Measurements from ENCODE around the gene DGKK. TPM values are rescaled to one million over a fixed set of nuclear protein-coding genes. Genes with fewer than 3 reads are reported as not detected.

The DGKK gene
- total and polyA plus RNA-seq, 4 donors, result 2.9 TPM; not detected in 3

DNA sequence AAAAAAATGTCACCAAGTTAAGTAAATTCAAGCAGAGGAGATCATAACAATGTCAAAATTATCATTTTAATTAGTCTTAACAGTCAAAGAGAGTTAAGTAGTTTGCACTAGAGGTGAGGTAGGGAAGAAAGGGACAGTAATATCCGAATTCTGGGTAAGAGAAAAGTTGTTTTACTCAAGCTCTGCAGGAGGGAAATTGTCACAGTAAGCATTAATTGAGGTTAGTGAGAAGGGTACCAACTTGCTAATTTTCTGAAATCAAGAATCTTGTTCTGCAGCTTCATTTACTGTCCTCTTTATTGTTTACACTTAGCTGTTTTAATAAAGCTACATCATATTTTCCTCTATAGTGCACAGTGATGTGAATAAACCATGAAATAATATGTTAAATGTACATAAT, 11.0 kb downstream of the DGKK start (continued):
- TF ChIP-seq GABPA (IDR thresholded peaks at IDR 0.05 in 1 of 2, conservative IDR thresholded peaks at IDR 0.05 in 1 of 2) (no peak), SP1 (IDR thresholded peaks at IDR 0.05) (no peak), HNF4A (conservative IDR thresholded peaks at IDR 0.05) (no peak), EGR1 (IDR thresholded peaks at IDR 0.05; ENCODE audit: low read depth in 2 of 2) (no peak)
- TF ChIP-seq, protein P1, sequence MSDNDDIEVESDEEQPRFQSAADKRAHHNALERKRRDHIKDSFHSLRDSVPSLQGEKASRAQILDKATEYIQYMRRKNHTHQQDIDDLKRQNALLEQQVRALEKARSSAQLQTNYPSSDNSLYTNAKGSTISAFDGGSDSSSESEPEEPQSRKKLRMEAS (IDR thresholded peaks at IDR 0.05), result no peak

DNA sequence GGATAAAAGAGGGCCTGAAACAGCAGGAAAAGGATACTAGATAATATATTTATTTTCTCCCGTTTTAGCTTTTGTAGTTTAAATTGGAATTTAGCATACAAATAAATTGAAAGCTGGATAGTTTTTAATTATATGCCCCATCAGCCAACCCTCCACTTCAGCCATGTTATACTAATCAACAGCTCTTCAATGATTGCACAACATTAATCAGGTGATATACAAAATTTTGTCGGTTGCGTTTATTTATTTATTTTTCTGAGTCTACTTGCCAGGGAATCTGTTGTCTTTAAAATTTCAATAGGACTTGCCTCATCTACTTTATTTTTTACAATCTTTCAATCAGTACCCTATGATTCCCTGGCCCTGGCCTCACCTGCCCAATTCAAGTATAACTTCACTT, 12.1 kb downstream of the DGKK start:
- Histone ChIP-seq H3K4me1 (ENCODE audit: control insufficient read depth in 4 of 4, insufficient read depth in 4 of 4, low read length in 3 of 4) (no peaks in the 10 kb centered on the region), H3K4me3 (ENCODE audit: low read depth in 1 of 3, low read length in 3 of 3) (no peak overlapping the region), H3K9ac (ENCODE audit: low read depth in 1 of 2, low read length in 2 of 2) (no peak overlapping the region), H3K27ac (ENCODE audit: low read depth in 1 of 2, low read length in 2 of 2) (no peak overlapping the region), H3K9me3 (ENCODE audit: control insufficient read depth in 4 of 4, low read length in 3 of 4) (no peaks in the 10 kb centered on the region), H3K36me3 (ENCODE audit: control insufficient read depth in 4 of 4, insufficient read depth in 3 of 4, low read depth in 1 of 4, low read length in 3 of 4) (no peaks in the 10 kb centered on the region), H3K27me3 (ENCODE audit: control insufficient read depth in 4 of 4, insufficient read depth in 4 of 4, low read length in 3 of 4) (peaks cover 0 to 8% (median 0%) of the 10 kb centered on the region in 4 donors)
- 83% methylated on average over 3 of the region's 3 CpGs for WGBS
- no peak for TF ChIP-seq HNF4G (IDR thresholded peaks at IDR 0.05)
- TF ChIP-seq TAF1 (conservative IDR thresholded peaks at IDR 0.05), result no peak
- TF ChIP-seq, protein P2, sequence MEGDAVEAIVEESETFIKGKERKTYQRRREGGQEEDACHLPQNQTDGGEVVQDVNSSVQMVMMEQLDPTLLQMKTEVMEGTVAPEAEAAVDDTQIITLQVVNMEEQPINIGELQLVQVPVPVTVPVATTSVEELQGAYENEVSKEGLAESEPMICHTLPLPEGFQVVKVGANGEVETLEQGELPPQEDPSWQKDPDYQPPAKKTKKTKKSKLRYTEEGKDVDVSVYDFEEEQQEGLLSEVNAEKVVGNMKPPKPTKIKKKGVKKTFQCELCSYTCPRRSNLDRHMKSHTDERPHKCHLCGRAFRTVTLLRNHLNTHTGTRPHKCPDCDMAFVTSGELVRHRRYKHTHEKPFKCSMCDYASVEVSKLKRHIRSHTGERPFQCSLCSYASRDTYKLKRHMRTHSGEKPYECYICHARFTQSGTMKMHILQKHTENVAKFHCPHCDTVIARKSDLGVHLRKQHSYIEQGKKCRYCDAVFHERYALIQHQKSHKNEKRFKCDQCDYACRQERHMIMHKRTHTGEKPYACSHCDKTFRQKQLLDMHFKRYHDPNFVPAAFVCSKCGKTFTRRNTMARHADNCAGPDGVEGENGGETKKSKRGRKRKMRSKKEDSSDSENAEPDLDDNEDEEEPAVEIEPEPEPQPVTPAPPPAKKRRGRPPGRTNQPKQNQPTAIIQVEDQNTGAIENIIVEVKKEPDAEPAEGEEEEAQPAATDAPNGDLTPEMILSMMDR (IDR thresholded peaks at IDR 0.05; ENCODE audit: low read depth, low read length, missing input control), result no peak
- no peak for TF ChIP-seq YY1 (IDR thresholded peaks at IDR 0.05)
- TF ChIP-seq FOXA1 (IDR thresholded peaks at IDR 0.05), result no peak
- TF ChIP-seq HNF4A (conservative IDR thresholded peaks at IDR 0.05), result no peak
- no peak for TF ChIP-seq JUND (IDR thresholded peaks at IDR 0.05)
- TF ChIP-seq SP1 (IDR thresholded peaks at IDR 0.05), result no peak
- no peak for DNase-seq (ENCODE audit: low spot score)

DNA sequence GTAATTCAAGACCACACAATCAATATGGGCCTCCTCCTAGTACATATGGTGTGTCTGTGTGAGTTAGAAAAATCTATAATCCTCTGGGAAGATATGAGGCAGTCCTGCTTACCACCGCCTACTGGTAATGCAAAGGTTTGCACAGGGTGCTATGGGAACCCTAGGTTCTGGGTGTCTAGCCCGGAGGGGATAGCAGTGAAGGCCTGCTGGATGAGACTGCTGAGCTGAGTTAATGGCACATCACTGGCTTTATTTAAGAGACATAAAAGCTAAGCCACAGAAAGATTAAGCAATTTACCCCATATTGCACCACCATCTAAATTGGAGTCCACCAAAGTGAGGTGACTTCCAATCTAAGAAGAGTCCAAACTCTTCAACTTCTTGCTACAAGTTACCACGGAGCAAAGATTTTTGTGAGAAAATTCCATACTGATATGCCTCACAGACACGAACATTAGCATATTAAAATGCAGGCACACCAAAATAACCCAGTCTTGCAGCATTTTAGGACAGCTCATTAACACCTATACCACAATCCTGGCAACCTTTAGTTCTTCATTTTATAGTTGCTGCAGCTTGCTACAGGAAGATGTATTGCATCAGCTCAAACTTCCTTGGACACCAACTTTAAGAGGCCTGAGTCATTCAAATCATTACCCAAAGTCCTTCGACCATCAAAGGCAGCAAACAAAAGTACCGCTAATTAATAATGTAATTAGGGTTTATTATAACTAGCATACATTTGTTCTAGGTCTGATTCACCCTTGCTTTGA, 13.7 kb downstream of the DGKK start:
- no peak for DNase-seq (ENCODE audit: low spot score)
- Histone ChIP-seq H3K27ac (ENCODE audit: low read depth in 1 of 2, low read length in 2 of 2) (no peak overlapping the region), H3K9me3 (ENCODE audit: control insufficient read depth in 4 of 4, low read length in 3 of 4) (no peaks in the 10 kb centered on the region), H3K4me3 (ENCODE audit: low read depth in 1 of 3, low read length in 3 of 3) (no peak overlapping the region), H3K4me1 (ENCODE audit: control insufficient read depth in 4 of 4, insufficient read depth in 4 of 4, low read length in 3 of 4) (no peaks in the 10 kb centered on the region), H3K36me3 (ENCODE audit: control insufficient read depth in 4 of 4, insufficient read depth in 3 of 4, low read depth in 1 of 4, low read length in 3 of 4) (no peaks in the 10 kb centered on the region), H3K9ac (ENCODE audit: low read depth in 1 of 2, low read length in 2 of 2) (no peak overlapping the region), H3K27me3 (ENCODE audit: control insufficient read depth in 4 of 4, insufficient read depth in 4 of 4, low read length in 3 of 4) (peaks cover 0 to 5% (median 0%) of the 10 kb centered on the region in 4 donors)
- 90% methylated on average over 6 of the region's 6 CpGs for WGBS
- TF ChIP-seq, protein P3, sequence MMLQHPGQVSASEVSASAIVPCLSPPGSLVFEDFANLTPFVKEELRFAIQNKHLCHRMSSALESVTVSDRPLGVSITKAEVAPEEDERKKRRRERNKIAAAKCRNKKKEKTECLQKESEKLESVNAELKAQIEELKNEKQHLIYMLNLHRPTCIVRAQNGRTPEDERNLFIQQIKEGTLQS (IDR thresholded peaks at IDR 0.05), result no peak
- TF ChIP-seq, protein P1 (IDR thresholded peaks at IDR 0.05), result no peak
- TF ChIP-seq YY1 (IDR thresholded peaks at IDR 0.05) (no peak), TAF1 (conservative IDR thresholded peaks at IDR 0.05) (no peak)
- TF ChIP-seq, protein P4, sequence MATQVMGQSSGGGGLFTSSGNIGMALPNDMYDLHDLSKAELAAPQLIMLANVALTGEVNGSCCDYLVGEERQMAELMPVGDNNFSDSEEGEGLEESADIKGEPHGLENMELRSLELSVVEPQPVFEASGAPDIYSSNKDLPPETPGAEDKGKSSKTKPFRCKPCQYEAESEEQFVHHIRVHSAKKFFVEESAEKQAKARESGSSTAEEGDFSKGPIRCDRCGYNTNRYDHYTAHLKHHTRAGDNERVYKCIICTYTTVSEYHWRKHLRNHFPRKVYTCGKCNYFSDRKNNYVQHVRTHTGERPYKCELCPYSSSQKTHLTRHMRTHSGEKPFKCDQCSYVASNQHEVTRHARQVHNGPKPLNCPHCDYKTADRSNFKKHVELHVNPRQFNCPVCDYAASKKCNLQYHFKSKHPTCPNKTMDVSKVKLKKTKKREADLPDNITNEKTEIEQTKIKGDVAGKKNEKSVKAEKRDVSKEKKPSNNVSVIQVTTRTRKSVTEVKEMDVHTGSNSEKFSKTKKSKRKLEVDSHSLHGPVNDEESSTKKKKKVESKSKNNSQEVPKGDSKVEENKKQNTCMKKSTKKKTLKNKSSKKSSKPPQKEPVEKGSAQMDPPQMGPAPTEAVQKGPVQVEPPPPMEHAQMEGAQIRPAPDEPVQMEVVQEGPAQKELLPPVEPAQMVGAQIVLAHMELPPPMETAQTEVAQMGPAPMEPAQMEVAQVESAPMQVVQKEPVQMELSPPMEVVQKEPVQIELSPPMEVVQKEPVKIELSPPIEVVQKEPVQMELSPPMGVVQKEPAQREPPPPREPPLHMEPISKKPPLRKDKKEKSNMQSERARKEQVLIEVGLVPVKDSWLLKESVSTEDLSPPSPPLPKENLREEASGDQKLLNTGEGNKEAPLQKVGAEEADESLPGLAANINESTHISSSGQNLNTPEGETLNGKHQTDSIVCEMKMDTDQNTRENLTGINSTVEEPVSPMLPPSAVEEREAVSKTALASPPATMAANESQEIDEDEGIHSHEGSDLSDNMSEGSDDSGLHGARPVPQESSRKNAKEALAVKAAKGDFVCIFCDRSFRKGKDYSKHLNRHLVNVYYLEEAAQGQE (IDR thresholded peaks at IDR 0.05), result no peak
- TF ChIP-seq, protein P5, sequence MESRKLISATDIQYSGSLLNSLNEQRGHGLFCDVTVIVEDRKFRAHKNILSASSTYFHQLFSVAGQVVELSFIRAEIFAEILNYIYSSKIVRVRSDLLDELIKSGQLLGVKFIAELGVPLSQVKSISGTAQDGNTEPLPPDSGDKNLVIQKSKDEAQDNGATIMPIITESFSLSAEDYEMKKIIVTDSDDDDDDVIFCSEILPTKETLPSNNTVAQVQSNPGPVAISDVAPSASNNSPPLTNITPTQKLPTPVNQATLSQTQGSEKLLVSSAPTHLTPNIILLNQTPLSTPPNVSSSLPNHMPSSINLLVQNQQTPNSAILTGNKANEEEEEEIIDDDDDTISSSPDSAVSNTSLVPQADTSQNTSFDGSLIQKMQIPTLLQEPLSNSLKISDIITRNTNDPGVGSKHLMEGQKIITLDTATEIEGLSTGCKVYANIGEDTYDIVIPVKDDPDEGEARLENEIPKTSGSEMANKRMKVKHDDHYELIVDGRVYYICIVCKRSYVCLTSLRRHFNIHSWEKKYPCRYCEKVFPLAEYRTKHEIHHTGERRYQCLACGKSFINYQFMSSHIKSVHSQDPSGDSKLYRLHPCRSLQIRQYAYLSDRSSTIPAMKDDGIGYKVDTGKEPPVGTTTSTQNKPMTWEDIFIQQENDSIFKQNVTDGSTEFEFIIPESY (IDR thresholded peaks at IDR 0.05), result no peak

Measured in liver (tissue), 9 donors.